ENCODE results near the gene LRRC32.

Gene LRRC32

GRCh38 chr11:76690736-76691135 is 20.2 kb upstream of the LRRC32 start:
- no peak for TF ChIP-seq CTCF (IDR thresholded peaks at IDR 0.05; ENCODE audit: low read depth, low read length)
- no peaks in the 10 kb centered on the region for H3K9me3 ChIP-seq (ENCODE audit: severe bottlenecking)
- H3K4me3 ChIP-seq (ENCODE audit: low read depth, low read length): no peak overlapping the region
- DNase-seq: no peak
- H3K27me3 ChIP-seq (ENCODE audit: insufficient read depth, low read depth, severe bottlenecking): no peaks in the 10 kb centered on the region
- no peak overlapping the region for H3K27ac ChIP-seq
- no peaks in the 10 kb centered on the region for H3K36me3 ChIP-seq

DNA sequence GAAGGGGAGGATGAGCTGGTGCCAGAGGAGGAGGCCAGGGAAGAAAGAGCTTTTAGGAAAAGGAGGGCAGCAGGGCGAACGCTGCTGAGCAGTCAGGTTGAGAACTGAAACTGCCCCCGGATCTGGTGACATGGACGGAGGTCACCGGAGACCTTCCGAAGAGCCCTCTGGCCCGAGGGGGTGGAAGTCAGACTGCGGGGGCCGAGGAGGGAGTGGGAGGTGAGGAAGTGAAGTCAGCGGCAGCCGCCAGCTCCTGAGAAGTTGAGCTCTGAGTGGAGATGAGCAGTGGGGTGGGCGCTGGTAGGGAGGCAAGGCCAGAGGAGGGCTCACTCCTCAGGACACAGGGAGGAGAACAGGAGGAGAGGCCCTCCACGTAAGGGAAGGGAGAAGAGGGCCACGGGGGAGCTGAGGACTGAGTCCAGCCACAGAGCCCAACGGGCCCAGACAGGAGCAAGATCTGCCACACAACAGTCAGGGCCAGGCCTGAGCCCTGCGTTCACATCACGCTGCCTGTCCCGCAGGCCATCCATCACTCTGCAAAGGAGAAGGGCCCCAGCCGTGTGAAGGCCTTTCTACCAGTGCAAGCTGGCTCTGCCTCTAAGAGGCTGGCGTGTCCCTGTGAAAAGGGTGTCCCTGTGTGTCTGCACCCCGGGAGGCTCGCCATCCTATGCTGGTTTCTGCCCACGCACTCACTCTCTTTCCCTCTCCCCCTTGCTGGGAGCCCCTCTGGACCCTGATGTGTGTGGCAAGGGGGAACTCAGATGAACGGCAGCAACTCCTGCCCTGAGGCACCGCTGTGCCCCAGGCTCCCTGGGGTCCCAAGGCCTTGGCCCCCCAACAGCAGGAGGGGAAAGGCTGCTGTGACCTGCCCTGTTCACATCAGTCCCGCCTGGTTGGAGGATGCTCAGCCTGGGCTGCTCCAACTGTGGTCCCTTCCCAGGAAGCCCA is 19.0 kb upstream of the LRRC32 start:
- Histone ChIP-seq H3K36me3 (no peaks in the 10 kb centered on the region), H3K27ac (no peak overlapping the region), H3K9me3 (ENCODE audit: severe bottlenecking) (peaks cover 2% of the 10 kb centered on the region), H3K27me3 (ENCODE audit: insufficient read depth, low read depth, severe bottlenecking) (no peaks in the 10 kb centered on the region), H3K4me3 (ENCODE audit: low read depth, low read length) (no peak overlapping the region)
- no peak for TF ChIP-seq CTCF (IDR thresholded peaks at IDR 0.05; ENCODE audit: low read depth, low read length)
- no peak for DNase-seq

DNA sequence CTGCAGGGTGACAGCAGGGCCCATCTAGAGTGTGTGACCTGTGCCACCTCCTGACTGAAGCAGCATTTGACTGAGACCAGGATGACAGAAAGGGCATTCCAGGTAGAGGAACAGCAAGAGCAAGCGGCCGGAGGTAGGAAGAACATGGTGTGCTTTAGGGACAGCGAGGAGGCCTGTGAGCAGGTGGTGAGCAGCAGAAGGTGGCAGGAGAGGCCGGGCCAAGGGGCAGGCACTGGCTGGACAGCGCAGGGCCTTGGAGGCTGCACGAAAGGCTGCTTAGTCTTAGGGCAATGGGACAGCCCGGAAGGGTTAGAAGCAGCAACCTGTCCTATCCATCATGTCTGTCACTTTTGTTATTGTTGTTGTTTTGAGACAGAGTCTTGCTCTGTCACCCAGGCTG is 17.6 kb upstream of the LRRC32 start:
- H3K27ac ChIP-seq: no peak overlapping the region
- DNase-seq: no peak
- TF ChIP-seq CTCF (IDR thresholded peaks at IDR 0.05; ENCODE audit: low read depth, low read length): no peak

DNA sequence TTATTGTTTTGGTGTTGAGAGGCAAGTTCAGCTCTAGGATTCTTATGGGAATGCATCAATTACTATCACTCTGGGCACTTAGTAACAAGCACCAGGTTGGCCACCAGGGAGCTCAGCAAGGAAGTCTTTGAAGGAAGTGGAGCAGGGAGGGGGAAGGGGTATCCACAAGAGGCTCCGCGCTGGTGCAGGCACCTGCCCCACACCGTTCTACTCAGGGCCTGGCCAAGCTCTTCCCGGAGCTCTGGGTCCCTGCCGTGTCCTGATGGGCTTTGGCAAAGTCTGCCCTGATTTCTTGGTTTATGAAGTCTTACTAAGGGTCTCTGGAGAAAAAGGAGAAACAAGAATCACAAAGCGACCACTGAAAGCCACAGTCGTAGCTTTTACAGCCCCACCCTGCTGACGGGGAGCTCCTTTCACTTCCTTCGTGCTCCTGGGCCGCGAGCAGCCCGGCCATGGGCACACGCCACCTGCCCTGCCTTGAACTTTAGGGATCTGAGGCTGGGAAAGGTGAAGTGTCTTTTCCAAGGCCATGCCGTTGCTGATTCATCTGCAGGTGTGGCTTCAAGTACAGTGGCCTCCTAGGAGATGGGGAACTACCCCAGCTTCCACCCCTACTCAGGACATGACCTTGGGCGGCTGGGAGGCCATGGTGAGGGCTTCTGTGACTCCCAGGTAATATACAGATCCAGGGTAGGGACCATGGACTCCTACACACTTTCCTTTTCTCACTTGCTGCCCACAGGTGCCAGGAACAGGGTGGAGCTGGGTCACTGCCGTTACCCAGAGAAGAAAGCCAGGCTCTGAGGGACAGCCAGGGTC is 15.9 kb upstream of the LRRC32 start:
- H3K27me3 ChIP-seq (ENCODE audit: insufficient read depth, low read depth, severe bottlenecking): no peaks in the 10 kb centered on the region
- no peak for DNase-seq
- no peaks in the 10 kb centered on the region for H3K36me3 ChIP-seq
- H3K4me3 ChIP-seq (ENCODE audit: low read depth, low read length): no peak overlapping the region
- TF ChIP-seq CTCF (IDR thresholded peaks at IDR 0.05; ENCODE audit: low read depth, low read length): no peak
- H3K27ac ChIP-seq: no peak overlapping the region
- peaks cover 7% of the 10 kb centered on the region for H3K9me3 ChIP-seq (ENCODE audit: severe bottlenecking)

More for the DNA sequence above, 17.6 kb upstream of the LRRC32 start:
- Histone ChIP-seq H3K9me3 (ENCODE audit: severe bottlenecking) (peaks cover 7% of the 10 kb centered on the region), H3K36me3 (no peaks in the 10 kb centered on the region), H3K4me3 (ENCODE audit: low read depth, low read length) (no peak overlapping the region), H3K27me3 (ENCODE audit: insufficient read depth, low read depth, severe bottlenecking) (no peaks in the 10 kb centered on the region)

DNA sequence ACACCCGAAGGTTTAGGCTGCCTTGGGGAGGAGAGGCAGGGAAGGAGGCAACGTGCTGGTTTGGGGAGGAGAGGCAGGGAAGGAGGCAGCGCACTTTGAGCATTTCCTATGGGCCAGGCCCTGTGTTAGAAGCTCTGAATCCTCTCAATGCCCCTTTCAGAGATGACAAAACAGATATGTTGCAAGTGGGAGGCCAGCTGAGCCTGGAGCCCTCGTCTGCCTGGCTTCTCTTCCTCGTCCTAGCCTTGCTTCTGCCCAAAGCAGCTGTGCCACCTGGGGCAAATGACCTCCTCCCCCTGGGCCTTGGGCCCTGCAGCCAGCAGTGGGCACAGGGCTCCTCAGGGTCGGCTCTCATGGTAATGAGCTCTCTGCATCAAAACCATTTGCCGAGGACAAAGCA is 15.3 kb upstream of the LRRC32 start:
- no peak for TF ChIP-seq CTCF (IDR thresholded peaks at IDR 0.05; ENCODE audit: low read depth, low read length)
- no peaks in the 10 kb centered on the region for H3K36me3 ChIP-seq
- H3K4me3 ChIP-seq (ENCODE audit: low read depth, low read length): no peak overlapping the region
- peaks cover 7% of the 10 kb centered on the region for H3K9me3 ChIP-seq (ENCODE audit: severe bottlenecking)
- H3K27me3 ChIP-seq (ENCODE audit: insufficient read depth, low read depth, severe bottlenecking): no peaks in the 10 kb centered on the region
- H3K27ac ChIP-seq: no peak overlapping the region
- no peak for DNase-seq
